HG03342 (cell line): ENCODE measurements around the gene KAT8.
"Not testable (repeated sequence)": the region's sequence is repeated elsewhere in the genome, so short reads cannot be mapped to it uniquely, and the experiment has no call there.

Source experiments
- ATAC-seq: cut with Tn5 transposase; IDR thresholded peaks from one replicate; pipeline ENCODE4 v1.9.1; 2021; ENCODE audit warnings: mild to moderate bottlenecking, moderate library complexity; ENCODE audit not compliant: unreplicated experiment

KAT8 gene

GRCh38 chr16:31083556-31083955 is 33.9 kb upstream of the KAT8 start:
- ATAC-seq: no peak

- ATAC-seq: no peak
Measured at GRCh38 chr16:31083981-31084380, 33.5 kb upstream of the KAT8 start.

- ATAC-seq: no peak
Measured at GRCh38 chr16:31084584-31085302, 32.7 kb upstream of the KAT8 start.

GRCh38 chr16:31085411-31085810 is 32.1 kb upstream of the KAT8 start:
- ATAC-seq: no peak

GRCh38 chr16:31085873-31086628 is 31.4 kb upstream of the KAT8 start:
- no peak for ATAC-seq

- no peak for ATAC-seq
Measured at GRCh38 chr16:31086629-31086906, 30.9 kb upstream of the KAT8 start.

GRCh38 chr16:31087481-31087880 is 30.0 kb upstream of the KAT8 start:
- no peak for ATAC-seq

- no peak for ATAC-seq
Measured at GRCh38 chr16:31087971-31088370, 29.5 kb upstream of the KAT8 start.

- ATAC-seq: no peak
Measured at GRCh38 chr16:31088459-31089183, 28.8 kb upstream of the KAT8 start, which contains the start of gene PRSS53. PRSS53 (minus strand) TSS chr16:31088943; CDS start chr16:31088809, 134 bp downstream.

GRCh38 chr16:31089199-31089598 is 28.3 kb upstream of the KAT8 start:
- no peak for ATAC-seq

GRCh38 chr16:31090540-31090939 is 26.9 kb upstream of the KAT8 start:
- ATAC-seq: no peak

GRCh38 chr16:31092330-31092729 is 25.1 kb upstream of the KAT8 start:
- no peak for ATAC-seq

- no peak for ATAC-seq
Measured at GRCh38 chr16:31093132-31093703, 24.2 kb upstream of the KAT8 start.

- ATAC-seq: no peak
Measured at GRCh38 chr16:31094088-31094423, 23.4 kb upstream of the KAT8 start.

GRCh38 chr16:31094424-31095120 is 22.9 kb upstream of the KAT8 start, which contains the start of gene VKORC1:
VKORC1 (minus strand) TSS chr16:31094797; CDS start chr16:31094729, 68 bp downstream.
- peak; percentile 75 for ATAC-seq

GRCh38 chr16:31099860-31100638 is 17.4 kb upstream of the KAT8 start:
- no peak for ATAC-seq

- not testable (repeated sequence) for ATAC-seq
Measured at GRCh38 chr16:31100876-31101641, 16.4 kb upstream of the KAT8 start.

GRCh38 chr16:31105677-31106213 is 11.7 kb upstream of the KAT8 start:
- ATAC-seq: peak; percentile 38
